Mammary epithelial cell (primary cell): ENCODE results near the gene PLAA.

ENCODE experiments used
- EZH2 ChIP-seq: IDR thresholded peaks from 2 replicates; pipeline ENCODE4 v1.6.1; 2012; ENCODE audit warnings: low read length, inconsistent platforms, borderline replicate concordance
- TF ChIP-seq, protein P1 (sequence below), 2 donors: IDR thresholded peaks in 1 of 2; conservative IDR thresholded peaks in 1 of 2; 2 replicates each; pipeline ENCODE4 v1.5.1; 2011 to 2012; ENCODE audit warnings: inconsistent platforms in 2 of 2, low read length in 2 of 2, mild to moderate bottlenecking in 2 of 2, control low read depth in 1 of 2, low read depth in 1 of 2; ENCODE audit not compliant: insufficient read depth in 1 of 2; ENCODE audit errors: extremely low read depth in 1 of 2

DNA sequence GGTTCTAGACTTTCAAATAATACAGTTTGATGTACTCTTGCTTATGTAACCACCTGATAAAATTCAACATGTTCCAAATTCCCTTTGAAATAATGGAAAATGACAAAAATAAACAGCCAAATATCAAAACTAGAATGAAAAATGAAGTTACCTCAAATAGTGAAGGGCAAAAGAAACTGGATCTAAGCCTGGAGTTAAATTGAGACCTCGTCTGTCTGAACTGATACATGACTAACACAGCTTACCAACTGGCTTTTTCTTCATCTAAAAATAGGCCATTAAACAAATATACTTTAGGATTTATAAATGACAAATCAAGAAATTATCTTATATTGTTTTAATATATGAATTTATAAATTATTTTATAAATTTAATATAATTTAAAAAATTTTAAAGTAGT lies 42.4 kb downstream of the PLAA start:
- TF ChIP-seq, protein P1, sequence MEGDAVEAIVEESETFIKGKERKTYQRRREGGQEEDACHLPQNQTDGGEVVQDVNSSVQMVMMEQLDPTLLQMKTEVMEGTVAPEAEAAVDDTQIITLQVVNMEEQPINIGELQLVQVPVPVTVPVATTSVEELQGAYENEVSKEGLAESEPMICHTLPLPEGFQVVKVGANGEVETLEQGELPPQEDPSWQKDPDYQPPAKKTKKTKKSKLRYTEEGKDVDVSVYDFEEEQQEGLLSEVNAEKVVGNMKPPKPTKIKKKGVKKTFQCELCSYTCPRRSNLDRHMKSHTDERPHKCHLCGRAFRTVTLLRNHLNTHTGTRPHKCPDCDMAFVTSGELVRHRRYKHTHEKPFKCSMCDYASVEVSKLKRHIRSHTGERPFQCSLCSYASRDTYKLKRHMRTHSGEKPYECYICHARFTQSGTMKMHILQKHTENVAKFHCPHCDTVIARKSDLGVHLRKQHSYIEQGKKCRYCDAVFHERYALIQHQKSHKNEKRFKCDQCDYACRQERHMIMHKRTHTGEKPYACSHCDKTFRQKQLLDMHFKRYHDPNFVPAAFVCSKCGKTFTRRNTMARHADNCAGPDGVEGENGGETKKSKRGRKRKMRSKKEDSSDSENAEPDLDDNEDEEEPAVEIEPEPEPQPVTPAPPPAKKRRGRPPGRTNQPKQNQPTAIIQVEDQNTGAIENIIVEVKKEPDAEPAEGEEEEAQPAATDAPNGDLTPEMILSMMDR (conservative IDR thresholded peaks at IDR 0.05 in 1 of 2, IDR thresholded peaks at IDR 0.05 in 1 of 2; ENCODE audit: extremely low read depth in 1 of 2, insufficient read depth in 1 of 2, low read depth in 1 of 2, low read length in 2 of 2), result no peak
- TF ChIP-seq EZH2, result no peak
